ENCODE results near the gene SPINT3.

DNA sequence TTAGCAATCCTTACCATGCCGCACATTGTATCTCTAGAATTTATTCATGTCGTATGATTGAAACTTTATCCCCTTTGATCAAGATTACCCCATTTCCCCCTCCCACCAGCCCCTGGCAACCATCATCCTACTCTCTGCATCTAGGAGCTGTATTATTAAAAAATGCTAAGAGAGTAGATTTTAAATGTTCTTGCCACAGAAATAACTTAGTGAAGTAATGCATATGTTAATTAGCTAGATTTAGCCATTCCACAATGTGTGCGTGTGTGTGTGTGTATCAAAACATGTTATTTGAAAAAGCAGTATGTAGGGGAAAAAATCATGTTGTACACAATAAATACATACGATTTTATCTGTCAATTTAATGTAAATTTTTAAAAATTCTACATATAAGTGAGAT lies 11.9 kb upstream of the SPINT3 start:
- no peak for TF ChIP-seq EZH2 (IDR thresholded peaks at IDR 0.05; ENCODE audit: insufficient read depth, poor library complexity, severe bottlenecking)
- no peak for TF ChIP-seq EZH2phosphoT487 (IDR thresholded peaks at IDR 0.05; ENCODE audit: insufficient read depth, low read depth)

Measured in GM23248 (cell line).